ENCODE results near the gene FHIT.

DNA sequence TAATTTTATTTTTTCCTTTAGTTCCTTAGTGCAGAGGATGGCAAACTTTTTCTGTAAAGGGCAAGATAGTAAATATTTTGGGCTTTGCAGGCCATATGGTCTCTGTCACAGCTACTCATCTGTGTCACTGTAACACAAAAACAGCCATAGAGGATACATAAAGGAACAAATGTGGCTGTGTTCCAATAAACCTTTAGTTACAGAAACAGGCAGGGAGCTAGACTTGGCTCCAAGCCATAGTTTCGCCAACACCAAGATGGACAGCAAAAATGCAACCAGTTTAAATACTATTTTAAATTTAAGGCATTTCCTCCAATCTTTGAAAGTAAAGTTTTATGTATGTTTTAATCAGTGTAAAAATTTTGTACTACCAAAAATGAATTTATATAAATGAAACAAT lies 753.4 kb downstream of the FHIT start:
- no peak for TF ChIP-seq POLR2A (IDR thresholded peaks at IDR 0.05)
- TF ChIP-seq, protein P1, sequence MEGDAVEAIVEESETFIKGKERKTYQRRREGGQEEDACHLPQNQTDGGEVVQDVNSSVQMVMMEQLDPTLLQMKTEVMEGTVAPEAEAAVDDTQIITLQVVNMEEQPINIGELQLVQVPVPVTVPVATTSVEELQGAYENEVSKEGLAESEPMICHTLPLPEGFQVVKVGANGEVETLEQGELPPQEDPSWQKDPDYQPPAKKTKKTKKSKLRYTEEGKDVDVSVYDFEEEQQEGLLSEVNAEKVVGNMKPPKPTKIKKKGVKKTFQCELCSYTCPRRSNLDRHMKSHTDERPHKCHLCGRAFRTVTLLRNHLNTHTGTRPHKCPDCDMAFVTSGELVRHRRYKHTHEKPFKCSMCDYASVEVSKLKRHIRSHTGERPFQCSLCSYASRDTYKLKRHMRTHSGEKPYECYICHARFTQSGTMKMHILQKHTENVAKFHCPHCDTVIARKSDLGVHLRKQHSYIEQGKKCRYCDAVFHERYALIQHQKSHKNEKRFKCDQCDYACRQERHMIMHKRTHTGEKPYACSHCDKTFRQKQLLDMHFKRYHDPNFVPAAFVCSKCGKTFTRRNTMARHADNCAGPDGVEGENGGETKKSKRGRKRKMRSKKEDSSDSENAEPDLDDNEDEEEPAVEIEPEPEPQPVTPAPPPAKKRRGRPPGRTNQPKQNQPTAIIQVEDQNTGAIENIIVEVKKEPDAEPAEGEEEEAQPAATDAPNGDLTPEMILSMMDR (IDR thresholded peaks at IDR 0.05), result no peak

All from Peyer's patch (tissue), 4 donors.